ENCODE measurements around the gene NXNL1.

GRCh38 chr19:17419621-17420474 is 40.9 kb downstream of the NXNL1 start, which contains the start of gene MVB12A:
- TF ChIP-seq POLR2AphosphoS5 (IDR thresholded peaks at IDR 0.05) (peak; percentile 50 to 86 (median 59)), CTCF (IDR thresholded peaks at IDR 0.05) (no peak), POLR2A (IDR thresholded peaks at IDR 0.05) (no peak)

Measured in sigmoid colon (tissue), 4 donors.